IPS DF 4.7 (cell line): ENCODE measurements around the gene SPSB4.
A peak's percentile ranks its signal among the peaks of the same experiment; 100 is the strongest.
"Not testable (repeated sequence)": the region's sequence is repeated elsewhere in the genome, so short reads cannot be mapped to it uniquely, and the experiment has no call there.

Source experiments
- DNase-seq: peaks from one replicate; pipeline ENCODE4 v3.0.0-alpha.2; 2013; ENCODE audit warnings: low spot score; ENCODE audit errors: extremely low read depth

The SPSB4 gene

GRCh38 chr3:141093971-141094684 lies 43.0 kb downstream of the SPSB4 start:
- no peak for DNase-seq

GRCh38 chr3:141094790-141095545 lies 43.8 kb downstream of the SPSB4 start:
- DNase-seq: no peak

- DNase-seq: no peak
Measured at GRCh38 chr3:141095546-141095937, 44.4 kb downstream of the SPSB4 start.

GRCh38 chr3:141096164-141096563 lies 45.0 kb downstream of the SPSB4 start:
- DNase-seq: no peak

- no peak for DNase-seq
Measured at GRCh38 chr3:141096981-141097380, 45.8 kb downstream of the SPSB4 start.

GRCh38 chr3:141100112-141100511 lies 49.0 kb downstream of the SPSB4 start:
- no peak for DNase-seq

- no peak for DNase-seq
Measured at GRCh38 chr3:141100531-141101320, 49.6 kb downstream of the SPSB4 start.

GRCh38 chr3:141102372-141102771 lies 51.2 kb downstream of the SPSB4 start:
- DNase-seq: no peak

- no peak for DNase-seq
Measured at GRCh38 chr3:141103067-141103466, 51.9 kb downstream of the SPSB4 start.

GRCh38 chr3:141103503-141103902 lies 52.4 kb downstream of the SPSB4 start:
- no peak for DNase-seq

GRCh38 chr3:141104151-141104821 lies 53.1 kb downstream of the SPSB4 start:
- no peak for DNase-seq

GRCh38 chr3:141105828-141106628 lies 54.9 kb downstream of the SPSB4 start:
- DNase-seq: peak; percentile 84

- no peak for DNase-seq
Measured at GRCh38 chr3:141106842-141107241, 55.7 kb downstream of the SPSB4 start.

- DNase-seq: no peak
Measured at GRCh38 chr3:141108039-141108438, 56.9 kb downstream of the SPSB4 start.

GRCh38 chr3:141109751-141110150 lies 58.6 kb downstream of the SPSB4 start:
- no peak for DNase-seq

- DNase-seq: no peak
Measured at GRCh38 chr3:141110322-141110721, 59.2 kb downstream of the SPSB4 start.

- no peak for DNase-seq
Measured at GRCh38 chr3:141111364-141112155, 60.4 kb downstream of the SPSB4 start.

- no peak for DNase-seq
Measured at GRCh38 chr3:141112686-141113297, 61.6 kb downstream of the SPSB4 start.

- DNase-seq: not testable (repeated sequence)
Measured at GRCh38 chr3:141113680-141114079, 62.5 kb downstream of the SPSB4 start.
